ENCODE results near the gene GRHL1.

The GRHL1 gene

GRCh38 chr2:10016802-10017258 is 65.3 kb downstream of the GRHL1 start:
- Histone ChIP-seq H3K79me1 (ENCODE audit: low read depth, low read length) (peaks cover 9% of the 10 kb centered on the region), H3K4ac (ENCODE audit: low read length) (no peak overlapping the region), H3K18ac (ENCODE audit: low read length) (peak overlapping the region; percentile 57), H3K27ac (replicated peaks; ENCODE audit: low read length) (no peak overlapping the region), H3K36me3 (replicated peaks in 1 of 2; ENCODE audit: control insufficient read depth in 2 of 2, insufficient read depth in 2 of 2, low read length in 2 of 2) (no peaks in the 10 kb centered on the region), H3K23ac (ENCODE audit: low read depth, low read length, poor library complexity) (no peak overlapping the region), H3K4me3 (ENCODE audit: low read length in 2 of 2) (no peak overlapping the region), H3K27me3 (ENCODE audit: control insufficient read depth in 3 of 3, insufficient read depth in 3 of 3, low read depth in 1 of 3, low read length in 3 of 3) (peaks cover 0 to 13% (median 0%) of the 10 kb centered on the region in 3 experiments), H4K8ac (ENCODE audit: low read depth, low read length) (no peak overlapping the region), H3K14ac (ENCODE audit: low read length) (no peak overlapping the region), H3K4me2 (ENCODE audit: insufficient read depth, low read length, poor library complexity, severe bottlenecking) (no peak overlapping the region), H4K91ac (ENCODE audit: low read depth, low read length, poor library complexity) (no peak overlapping the region), H2BK15ac (ENCODE audit: low read length) (no peak overlapping the region), H3K9me3 (replicated peaks in 1 of 2; ENCODE audit: control insufficient read depth in 2 of 2, insufficient read depth in 1 of 2, low read depth in 1 of 2, low read length in 2 of 2) (peaks cover 3 to 4% of the 10 kb centered on the region in 2 donors), H3K9ac (ENCODE audit: low read depth, low read length, poor library complexity) (no peak overlapping the region), H2AK5ac (ENCODE audit: low read depth, low read length) (no peak overlapping the region), H2BK5ac (ENCODE audit: low read length) (no peak overlapping the region), H2AFZ (ENCODE audit: low read length) (no peak overlapping the region), H2BK12ac (ENCODE audit: low read length) (no peak overlapping the region), H3K4me1 (ENCODE audit: control insufficient read depth in 2 of 2, insufficient read depth in 1 of 2, low read depth in 1 of 2, low read length in 2 of 2) (no peaks in the 10 kb centered on the region), H2BK120ac (ENCODE audit: low read depth, low read length) (no peak overlapping the region)
- no peak for DNase-seq (ENCODE audit: low spot score)
- no CpG with 5 or more reads among the region's 8 CpGs for WGBS, 2 donors (ENCODE audit: extremely low coverage in 2 of 2, insufficient read length in 2 of 2, insufficient replicate concordance in 1 of 2)

- WGBS, 2 donors (ENCODE audit: extremely low coverage in 2 of 2, insufficient read length in 2 of 2, insufficient replicate concordance in 1 of 2): no CpG with 5 or more reads among the region's 5 CpGs
- peaks cover 7% of the 10 kb centered on the region for H3K79me1 ChIP-seq (ENCODE audit: low read depth, low read length)
- H2BK15ac ChIP-seq (ENCODE audit: low read length): no peak overlapping the region
- H2BK12ac ChIP-seq (ENCODE audit: low read length): no peak overlapping the region
- H3K14ac ChIP-seq (ENCODE audit: low read length): no peak overlapping the region
- DNase-seq (ENCODE audit: low spot score): no peak
- H3K18ac ChIP-seq (ENCODE audit: low read length): no peak overlapping the region
- H2BK5ac ChIP-seq (ENCODE audit: low read length): no peak overlapping the region
- H3K27ac ChIP-seq (replicated peaks; ENCODE audit: low read length): no peak overlapping the region
- H2AFZ ChIP-seq (ENCODE audit: low read length): no peak overlapping the region
- H3K23ac ChIP-seq (ENCODE audit: low read depth, low read length, poor library complexity): no peak overlapping the region
- H4K91ac ChIP-seq (ENCODE audit: low read depth, low read length, poor library complexity): no peak overlapping the region
- peaks cover 3 to 4% of the 10 kb centered on the region in 2 donors for H3K9me3 ChIP-seq (replicated peaks in 1 of 2; ENCODE audit: control insufficient read depth in 2 of 2, insufficient read depth in 1 of 2, low read depth in 1 of 2, low read length in 2 of 2)
- H2AK5ac ChIP-seq (ENCODE audit: low read depth, low read length): no peak overlapping the region
- H3K4me3 ChIP-seq (ENCODE audit: low read length in 2 of 2): no peak overlapping the region
- H3K9ac ChIP-seq (ENCODE audit: low read depth, low read length, poor library complexity): no peak overlapping the region
- H3K4me2 ChIP-seq (ENCODE audit: insufficient read depth, low read length, poor library complexity, severe bottlenecking): no peak overlapping the region
- peaks cover 0 to 19% (median 0%) of the 10 kb centered on the region in 3 experiments for H3K27me3 ChIP-seq (ENCODE audit: control insufficient read depth in 3 of 3, insufficient read depth in 3 of 3, low read depth in 1 of 3, low read length in 3 of 3)
- H3K36me3 ChIP-seq (replicated peaks in 1 of 2; ENCODE audit: control insufficient read depth in 2 of 2, insufficient read depth in 2 of 2, low read length in 2 of 2): no peaks in the 10 kb centered on the region
- H4K8ac ChIP-seq (ENCODE audit: low read depth, low read length): no peak overlapping the region
- no peak overlapping the region for H3K4ac ChIP-seq (ENCODE audit: low read length)
- H2BK120ac ChIP-seq (ENCODE audit: low read depth, low read length): no peak overlapping the region
- H3K4me1 ChIP-seq (ENCODE audit: control insufficient read depth in 2 of 2, insufficient read depth in 1 of 2, low read depth in 1 of 2, low read length in 2 of 2): no peaks in the 10 kb centered on the region
These were observed 65.9 kb downstream of the GRHL1 start for GRCh38 chr2:10017313-10017941.

- H2BK120ac ChIP-seq (ENCODE audit: low read depth, low read length): no peak overlapping the region
- H3K9me3 ChIP-seq (replicated peaks in 1 of 2; ENCODE audit: control insufficient read depth in 2 of 2, insufficient read depth in 1 of 2, low read depth in 1 of 2, low read length in 2 of 2): peaks cover 2 to 4% of the 10 kb centered on the region in 2 donors
- no peaks in the 10 kb centered on the region for H3K36me3 ChIP-seq (replicated peaks in 1 of 2; ENCODE audit: control insufficient read depth in 2 of 2, insufficient read depth in 2 of 2, low read length in 2 of 2)
- H2BK12ac ChIP-seq (ENCODE audit: low read length): no peak overlapping the region
- no peak overlapping the region for H3K23ac ChIP-seq (ENCODE audit: low read depth, low read length, poor library complexity)
- H3K4ac ChIP-seq (ENCODE audit: low read length): no peak overlapping the region
- H3K4me1 ChIP-seq (ENCODE audit: control insufficient read depth in 2 of 2, insufficient read depth in 1 of 2, low read depth in 1 of 2, low read length in 2 of 2): no peaks in the 10 kb centered on the region
- H3K14ac ChIP-seq (ENCODE audit: low read length): no peak overlapping the region
- H3K9ac ChIP-seq (ENCODE audit: low read depth, low read length, poor library complexity): no peak overlapping the region
- no peak overlapping the region for H2BK15ac ChIP-seq (ENCODE audit: low read length)
- WGBS, 2 donors (ENCODE audit: extremely low coverage in 2 of 2, insufficient read length in 2 of 2, insufficient replicate concordance in 1 of 2): no CpG with 5 or more reads among the region's 8 CpGs
- no peak overlapping the region for H2AK5ac ChIP-seq (ENCODE audit: low read depth, low read length)
- peaks cover 0 to 19% (median 0%) of the 10 kb centered on the region in 3 experiments for H3K27me3 ChIP-seq (ENCODE audit: control insufficient read depth in 3 of 3, insufficient read depth in 3 of 3, low read depth in 1 of 3, low read length in 3 of 3)
- H3K79me1 ChIP-seq (ENCODE audit: low read depth, low read length): peaks cover 3% of the 10 kb centered on the region
- no peak overlapping the region for H3K27ac ChIP-seq (replicated peaks; ENCODE audit: low read length)
- no peak overlapping the region for H2BK5ac ChIP-seq (ENCODE audit: low read length)
- H3K4me2 ChIP-seq (ENCODE audit: insufficient read depth, low read length, poor library complexity, severe bottlenecking): no peak overlapping the region
- no peak for DNase-seq (ENCODE audit: low spot score)
- H4K8ac ChIP-seq (ENCODE audit: low read depth, low read length): no peak overlapping the region
- no peak overlapping the region for H4K91ac ChIP-seq (ENCODE audit: low read depth, low read length, poor library complexity)
- no peak overlapping the region for H2AFZ ChIP-seq (ENCODE audit: low read length)
- no peak overlapping the region for H3K18ac ChIP-seq (ENCODE audit: low read length)
- peak overlapping the region in 1 of 2 donors; percentile 70 for H3K4me3 ChIP-seq (ENCODE audit: low read length in 2 of 2)
These were observed 67.7 kb downstream of the GRHL1 start for GRCh38 chr2:10019174-10019573.

GRCh38 chr2:10019602-10020400 is 68.3 kb downstream of the GRHL1 start:
- Histone ChIP-seq H2BK15ac (ENCODE audit: low read length) (peak overlapping the region; percentile 40), H3K27ac (replicated peaks; ENCODE audit: low read length) (no peak overlapping the region), H2AFZ (ENCODE audit: low read length) (peak overlapping the region; percentile 31), H3K18ac (ENCODE audit: low read length) (peak overlapping the region; percentile 76), H3K4me2 (ENCODE audit: insufficient read depth, low read length, poor library complexity, severe bottlenecking) (peak overlapping the region; percentile 11), H3K36me3 (replicated peaks in 1 of 2; ENCODE audit: control insufficient read depth in 2 of 2, insufficient read depth in 2 of 2, low read length in 2 of 2) (no peaks in the 10 kb centered on the region), H3K27me3 (ENCODE audit: control insufficient read depth in 3 of 3, insufficient read depth in 3 of 3, low read depth in 1 of 3, low read length in 3 of 3) (peaks cover 0 to 19% (median 0%) of the 10 kb centered on the region in 3 experiments), H2AK5ac (ENCODE audit: low read depth, low read length) (no peak overlapping the region), H3K23ac (ENCODE audit: low read depth, low read length, poor library complexity) (no peak overlapping the region), H4K91ac (ENCODE audit: low read depth, low read length, poor library complexity) (no peak overlapping the region), H3K4me1 (ENCODE audit: control insufficient read depth in 2 of 2, insufficient read depth in 1 of 2, low read depth in 1 of 2, low read length in 2 of 2) (no peaks in the 10 kb centered on the region), H2BK120ac (ENCODE audit: low read depth, low read length) (no peak overlapping the region), H2BK5ac (ENCODE audit: low read length) (no peak overlapping the region), H3K9me3 (replicated peaks in 1 of 2; ENCODE audit: control insufficient read depth in 2 of 2, insufficient read depth in 1 of 2, low read depth in 1 of 2, low read length in 2 of 2) (peaks cover 2 to 4% of the 10 kb centered on the region in 2 donors), H4K8ac (ENCODE audit: low read depth, low read length) (no peak overlapping the region), H3K79me1 (ENCODE audit: low read depth, low read length) (peaks cover 2% of the 10 kb centered on the region), H3K9ac (ENCODE audit: low read depth, low read length, poor library complexity) (no peak overlapping the region), H2BK12ac (ENCODE audit: low read length) (peak overlapping the region; percentile 35), H3K4ac (ENCODE audit: low read length) (no peak overlapping the region), H3K4me3 (ENCODE audit: low read length in 2 of 2) (peak overlapping the region in 1 of 2 donors; percentile 70), H3K14ac (ENCODE audit: low read length) (no peak overlapping the region)
- no CpG with 5 or more reads among the region's 27 CpGs for whole genome bisulfite sequencing, 2 donors (ENCODE audit: extremely low coverage in 2 of 2, insufficient read length in 2 of 2, insufficient replicate concordance in 1 of 2)
- DNase-seq (ENCODE audit: low spot score): no peak
